ENCODE data around the gene RNF126. TPM values are rescaled to one million over a fixed set of nuclear protein-coding genes. Genes with fewer than 3 reads are reported as not detected.

The RNF126 gene
- total and polyA plus RNA-seq, 8 donors = 21.1 to 240 (median 35.0) TPM

DNA sequence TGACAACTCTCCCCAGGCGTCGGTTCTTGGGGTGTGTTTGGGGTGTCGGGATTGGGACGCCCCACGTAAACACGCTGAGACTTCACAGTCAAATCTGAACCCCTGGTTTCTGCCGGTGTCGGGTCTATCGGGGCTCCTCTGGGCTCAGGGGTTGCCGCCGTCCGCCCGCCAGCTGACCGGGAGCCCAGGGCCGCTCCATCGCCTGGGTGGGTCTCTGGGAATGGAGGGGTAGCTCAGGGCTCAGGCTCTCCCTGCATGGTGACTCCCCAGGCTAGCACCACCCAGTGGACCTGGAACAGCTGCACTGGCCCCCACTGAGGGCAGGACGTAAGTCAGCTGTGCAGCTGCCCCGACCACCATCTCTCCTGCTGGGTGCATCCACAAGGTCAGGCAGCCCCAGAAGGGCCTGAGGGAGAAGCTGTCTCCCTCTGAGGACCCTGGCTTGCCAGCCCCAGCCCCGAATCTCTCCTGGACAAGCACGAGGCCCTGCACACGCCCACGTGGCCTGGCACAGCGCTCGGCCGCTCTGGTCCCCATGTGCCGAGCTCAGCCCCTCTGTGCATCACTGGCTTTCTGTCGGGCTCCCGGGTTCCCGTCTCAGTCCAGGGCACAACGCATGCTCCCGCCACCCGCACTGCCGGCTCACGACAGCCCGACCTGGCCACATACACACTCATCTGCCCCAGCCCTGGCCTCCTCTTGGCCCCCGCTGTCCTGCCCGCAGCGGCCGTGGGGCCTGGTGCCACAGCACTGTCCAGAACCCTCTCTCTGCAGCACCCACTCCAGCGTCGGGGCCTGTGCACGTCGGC, 6.1 kb downstream of the RNF126 start:
- DNase-seq = peak in 1 of 2 donors; percentile 9
- 78 to 87% (median 84%) methylated on average over 36 to 43 of the region's 43 CpGs for WGBS, 5 donors

DNA sequence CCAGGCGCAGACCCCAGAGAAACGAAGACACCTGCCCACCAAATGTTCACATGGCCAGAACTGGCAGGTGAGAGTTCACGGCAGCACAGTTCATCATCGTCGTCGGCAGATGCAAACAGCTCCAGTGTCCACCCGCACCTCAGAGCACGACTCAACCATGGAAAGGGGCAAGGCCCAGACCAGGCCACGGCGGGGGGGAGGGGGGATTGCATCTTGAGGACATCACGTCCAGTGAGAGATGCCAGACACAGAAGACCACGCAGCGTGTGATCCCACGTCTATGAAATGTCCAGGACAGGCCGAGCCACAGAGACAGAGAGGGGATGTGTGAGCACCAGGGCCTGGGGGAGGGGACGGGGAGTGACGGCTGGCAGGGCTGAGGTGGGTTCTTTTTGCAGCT, 7.3 kb downstream of the RNF126 start:
- no peak for TF ChIP-seq EP300 (IDR thresholded peaks at IDR 0.05)
- TF ChIP-seq POLR2AphosphoS5 (IDR thresholded peaks at IDR 0.05) = no peak
- TF ChIP-seq POLR2A (IDR thresholded peaks at IDR 0.05) = no peak
- no peak for TF ChIP-seq CTCF (IDR thresholded peaks at IDR 0.05)
- Histone ChIP-seq H3K27me3 (no peaks in the 10 kb centered on the region), H3K9me3 (no peaks in the 10 kb centered on the region), H3K36me3 (peaks cover 32 to 78% (median 70%) of the 10 kb centered on the region in 4 donors), H3K27ac (no peak overlapping the region), H3K4me3 (no peak overlapping the region), H3K4me1 (peaks cover 33 to 66% (median 48%) of the 10 kb centered on the region in 4 donors)
- DNase-seq = no peak
- 73 to 83% (median 80%) methylated on average over 17 of the region's 17 CpGs for WGBS, 5 donors
- intact Hi-C loops (cut with DNase I; ENCODE audit: low total_unique reads) = no loop called here

More for the DNA sequence above, 6.1 kb downstream of the RNF126 start:
- Histone ChIP-seq H3K36me3 (peaks cover 20 to 65% (median 58%) of the 10 kb centered on the region in 4 donors), H3K4me3 (no peak overlapping the region), H3K27ac (no peak overlapping the region), H3K27me3 (no peaks in the 10 kb centered on the region), H3K4me1 (peaks cover 46 to 78% (median 61%) of the 10 kb centered on the region in 4 donors), H3K9me3 (no peaks in the 10 kb centered on the region)
- TF ChIP-seq POLR2AphosphoS5 (IDR thresholded peaks at IDR 0.05) (no peak), POLR2A (IDR thresholded peaks at IDR 0.05) (no peak), CTCF (IDR thresholded peaks at IDR 0.05) (no peak), EP300 (IDR thresholded peaks at IDR 0.05) (no peak)
- intact Hi-C loops (cut with DNase I; ENCODE audit: low total_unique reads) = no loop called here

GRCh38 chr19:653425-653824, 9.6 kb downstream of the RNF126 start:
- H3K27me3 ChIP-seq = no peaks in the 10 kb centered on the region
- H3K27ac ChIP-seq = no peak overlapping the region
- H3K4me1 ChIP-seq = peaks cover 10 to 43% (median 26%) of the 10 kb centered on the region in 4 donors
- H3K9me3 ChIP-seq = no peaks in the 10 kb centered on the region
- DNase-seq = no peak
- TF ChIP-seq EP300 (IDR thresholded peaks at IDR 0.05) (no peak), CTCF (IDR thresholded peaks at IDR 0.05) (no peak), POLR2AphosphoS5 (IDR thresholded peaks at IDR 0.05) (no peak), POLR2A (IDR thresholded peaks at IDR 0.05) (no peak)
- 85 to 88% (median 86%) methylated on average over 15 to 17 of the region's 17 CpGs for WGBS, 5 donors
- H3K4me3 ChIP-seq = no peak overlapping the region
- peaks cover 53 to 97% (median 87%) of the 10 kb centered on the region in 4 donors for H3K36me3 ChIP-seq
- intact Hi-C loops (cut with DNase I; ENCODE audit: low total_unique reads) = no loop called here

DNA sequence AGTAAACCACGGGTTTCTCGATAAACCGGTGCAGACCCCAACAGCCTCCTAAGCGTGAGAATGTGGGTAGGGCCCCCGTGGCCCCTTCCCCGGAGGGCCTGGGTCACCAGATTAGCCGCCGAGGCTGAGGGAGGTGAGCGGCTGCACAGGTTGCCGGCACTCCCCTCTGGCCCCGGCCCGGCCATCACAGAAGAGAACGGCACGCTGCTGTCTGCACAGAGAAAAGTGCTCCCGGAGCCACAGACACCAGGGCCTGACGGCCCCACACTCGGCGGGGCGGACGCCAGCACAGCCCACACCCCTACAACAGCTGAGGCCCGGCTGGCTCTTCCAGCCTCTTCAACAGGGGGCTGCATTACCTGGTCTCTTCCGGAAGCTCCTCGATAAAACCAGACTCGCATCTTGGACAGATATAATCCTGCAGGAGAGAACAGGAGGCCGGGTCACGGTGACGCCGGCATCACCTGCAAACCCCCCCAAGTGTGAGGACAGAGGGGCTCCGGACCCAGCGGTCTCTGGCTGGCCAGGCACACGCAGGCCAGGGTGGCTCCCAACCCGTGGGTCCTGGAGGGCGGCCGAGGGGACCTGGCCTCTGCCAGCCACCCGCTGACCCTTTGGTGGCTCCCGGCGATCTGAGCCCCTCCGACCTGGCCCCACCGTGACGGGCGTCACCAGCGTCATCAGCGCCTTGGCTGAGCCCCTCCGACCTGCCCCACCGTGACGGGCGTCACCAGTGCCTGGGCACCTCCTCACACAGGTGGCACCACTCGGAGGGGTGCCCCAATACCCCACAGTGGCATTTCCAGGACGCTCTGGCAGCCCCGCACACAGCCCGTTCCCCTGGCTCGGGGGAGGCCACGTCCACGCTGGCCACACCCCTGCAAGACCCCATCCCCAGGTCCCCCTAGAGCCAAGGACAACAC, 10.3 kb downstream of the RNF126 start:
- H3K27me3 ChIP-seq = no peaks in the 10 kb centered on the region
- H3K4me3 ChIP-seq = no peak overlapping the region
- TF ChIP-seq CTCF (IDR thresholded peaks at IDR 0.05) (no peak), EP300 (IDR thresholded peaks at IDR 0.05) (no peak), POLR2AphosphoS5 (IDR thresholded peaks at IDR 0.05) (no peak), POLR2A (IDR thresholded peaks at IDR 0.05) (no peak)
- no peaks in the 10 kb centered on the region for H3K9me3 ChIP-seq
- 91 to 98% (median 94%) methylated on average over 24 to 54 of the region's 54 CpGs for WGBS, 5 donors
- no peak for DNase-seq
- no peak overlapping the region for H3K27ac ChIP-seq
- peaks cover 5 to 36% (median 19%) of the 10 kb centered on the region in 4 donors for H3K4me1 ChIP-seq
- intact Hi-C loops (cut with DNase I; ENCODE audit: low total_unique reads) = no loop called here
- H3K36me3 ChIP-seq = peaks cover 60 to 97% (median 89%) of the 10 kb centered on the region in 4 donors
